PFSK-1 (cell line): ENCODE results near the gene C5orf15.

ENCODE experiments used
- POLR2AphosphoS5 ChIP-seq: IDR thresholded peaks from 2 replicates; pipeline ENCODE4 v1.6.1; 2012; ENCODE audit warnings: low read depth, mild to moderate bottlenecking, control low read depth, low read length, moderate library complexity
- TAF1 ChIP-seq: IDR thresholded peaks from 2 replicates; pipeline ENCODE4 v1.6.1; 2012; ENCODE audit warnings: low read length, control low read depth, borderline replicate concordance; ENCODE audit not compliant: insufficient read depth

DNA sequence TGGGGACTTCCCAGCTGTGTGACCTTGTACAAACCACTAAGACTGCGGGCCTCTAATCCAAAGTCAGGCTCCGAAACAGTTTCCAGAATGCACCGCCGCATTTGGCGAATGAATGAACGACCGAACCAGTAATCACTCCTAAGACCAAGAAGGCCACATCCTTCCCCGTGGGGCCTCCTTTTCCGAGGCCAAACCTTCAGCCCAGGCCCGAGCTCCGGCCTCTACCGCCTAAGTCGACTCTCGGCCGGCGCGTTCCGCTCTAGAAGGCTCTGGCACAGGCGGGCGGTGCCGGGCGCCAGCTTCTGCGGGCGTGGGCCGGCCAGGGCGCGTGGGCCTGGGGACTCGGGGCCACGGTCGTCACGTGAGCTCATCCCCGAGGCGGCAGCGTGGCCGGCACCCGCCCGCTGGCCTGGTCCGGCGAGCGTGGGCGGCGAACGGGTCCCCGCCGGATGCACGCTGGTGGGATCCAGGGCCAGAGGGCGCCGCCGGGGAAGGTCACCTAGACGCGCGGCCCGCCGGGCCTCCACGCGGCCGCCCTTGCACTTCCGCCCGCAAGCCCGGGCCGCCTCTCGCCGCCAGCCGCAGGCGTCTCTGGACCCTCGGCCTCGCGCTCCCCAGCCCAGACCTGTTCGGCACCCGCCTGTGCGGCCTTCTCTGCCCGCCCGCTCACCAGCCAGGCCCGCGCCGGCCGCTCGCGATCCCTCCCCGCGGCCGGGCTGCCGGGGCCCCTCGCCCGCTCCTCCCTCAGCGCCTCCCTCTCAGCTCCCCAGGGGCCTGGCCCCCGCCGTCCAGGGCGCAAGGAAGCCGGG, 35.6 kb upstream of the C5orf15 start:
- no peak for TF ChIP-seq TAF1
- TF ChIP-seq POLR2AphosphoS5: no peak
